ENCODE measurements around the gene TNIK. TPM values are rescaled to one million over a fixed set of nuclear protein-coding genes. Genes with fewer than 3 reads are reported as not detected.

The TNIK gene
- total RNA-seq, 4 donors from 2014 or later = 32.9 to 52.0 (median 40.2) TPM

DNA sequence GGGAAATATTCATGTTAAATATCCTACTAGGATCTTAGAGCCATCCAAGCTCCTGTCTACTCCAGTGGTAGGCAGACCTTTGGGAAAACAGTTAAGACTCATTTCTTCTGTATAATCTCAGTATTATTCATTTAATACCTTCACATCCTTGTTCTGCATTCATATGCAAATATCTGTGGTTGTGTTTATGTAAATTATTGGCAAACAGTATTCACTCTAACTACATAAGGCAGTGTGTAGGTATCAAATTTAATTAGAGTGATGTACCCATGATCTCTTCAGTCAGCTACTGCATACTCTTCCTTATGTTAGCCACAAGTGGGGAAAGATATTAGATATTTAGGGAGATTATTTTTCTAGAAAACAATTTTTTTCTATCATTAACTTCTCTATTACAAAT lies 232.8 kb downstream of the TNIK start:
- Histone ChIP-seq H3K9me3 (no peaks in the 10 kb centered on the region), H3K4me1 (no peaks in the 10 kb centered on the region), H3K27ac (no peak overlapping the region), H3K36me3 (no peaks in the 10 kb centered on the region), H3K27me3 (no peaks in the 10 kb centered on the region), H3K4me3 (no peak overlapping the region)
- TF ChIP-seq, protein P1, sequence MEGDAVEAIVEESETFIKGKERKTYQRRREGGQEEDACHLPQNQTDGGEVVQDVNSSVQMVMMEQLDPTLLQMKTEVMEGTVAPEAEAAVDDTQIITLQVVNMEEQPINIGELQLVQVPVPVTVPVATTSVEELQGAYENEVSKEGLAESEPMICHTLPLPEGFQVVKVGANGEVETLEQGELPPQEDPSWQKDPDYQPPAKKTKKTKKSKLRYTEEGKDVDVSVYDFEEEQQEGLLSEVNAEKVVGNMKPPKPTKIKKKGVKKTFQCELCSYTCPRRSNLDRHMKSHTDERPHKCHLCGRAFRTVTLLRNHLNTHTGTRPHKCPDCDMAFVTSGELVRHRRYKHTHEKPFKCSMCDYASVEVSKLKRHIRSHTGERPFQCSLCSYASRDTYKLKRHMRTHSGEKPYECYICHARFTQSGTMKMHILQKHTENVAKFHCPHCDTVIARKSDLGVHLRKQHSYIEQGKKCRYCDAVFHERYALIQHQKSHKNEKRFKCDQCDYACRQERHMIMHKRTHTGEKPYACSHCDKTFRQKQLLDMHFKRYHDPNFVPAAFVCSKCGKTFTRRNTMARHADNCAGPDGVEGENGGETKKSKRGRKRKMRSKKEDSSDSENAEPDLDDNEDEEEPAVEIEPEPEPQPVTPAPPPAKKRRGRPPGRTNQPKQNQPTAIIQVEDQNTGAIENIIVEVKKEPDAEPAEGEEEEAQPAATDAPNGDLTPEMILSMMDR (IDR thresholded peaks at IDR 0.05) = no peak
- TF ChIP-seq POLR2A (IDR thresholded peaks at IDR 0.05) = no peak
- no peak for TF ChIP-seq EP300 (IDR thresholded peaks at IDR 0.05; ENCODE audit: low read depth)
- TF ChIP-seq POLR2AphosphoS5 (IDR thresholded peaks at IDR 0.05) = no peak
- DNase-seq = no peak
- in situ Hi-C loops (cut with MboI; ENCODE audit: low pct_ligation_motif_present in 1 of 4, low pct_unique_long_range_greater_than_20kb in 1 of 4, low sequenced_read_pairs in 3 of 4) = no loop called here
- intact Hi-C loops (cut with DNase I; ENCODE audit: low total_unique reads) = no loop called here

DNA sequence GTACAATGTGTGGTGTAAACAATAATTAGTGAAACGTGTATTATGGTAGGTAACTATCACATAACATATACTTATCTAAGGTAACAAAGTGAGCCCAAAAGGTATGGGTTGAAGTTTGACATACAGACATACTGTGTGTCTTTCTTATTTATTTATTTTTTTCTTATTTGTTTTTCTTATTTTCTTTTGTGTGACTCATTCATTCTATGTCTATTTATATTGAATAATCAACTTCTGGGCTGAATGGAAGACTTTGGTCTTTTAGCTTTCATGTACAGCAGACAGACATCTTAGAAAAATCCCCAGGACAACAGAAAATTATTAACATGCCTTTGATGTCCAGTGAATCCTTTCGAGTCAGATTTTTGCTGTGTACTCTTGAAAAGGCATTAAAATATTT lies 233.4 kb downstream of the TNIK start:
- TF ChIP-seq POLR2AphosphoS5 (IDR thresholded peaks at IDR 0.05) (no peak), EP300 (IDR thresholded peaks at IDR 0.05; ENCODE audit: low read depth) (no peak), POLR2A (IDR thresholded peaks at IDR 0.05) (no peak)
- TF ChIP-seq, protein P1 (IDR thresholded peaks at IDR 0.05) = no peak
- in situ Hi-C loops (cut with MboI; ENCODE audit: low pct_ligation_motif_present in 1 of 4, low pct_unique_long_range_greater_than_20kb in 1 of 4, low sequenced_read_pairs in 3 of 4) = no loop called here
- DNase-seq = no peak
- H3K27me3 ChIP-seq = no peaks in the 10 kb centered on the region
- no peaks in the 10 kb centered on the region for H3K36me3 ChIP-seq
- H3K9me3 ChIP-seq = no peaks in the 10 kb centered on the region
- intact Hi-C loops (cut with DNase I; ENCODE audit: low total_unique reads) = no loop called here
- WGBS, 2 donors (ENCODE audit: low coverage in 1 of 2) = 87 to 94% methylated on average over 2 of the region's 2 CpGs
- no peak overlapping the region for H3K4me3 ChIP-seq
- no peak overlapping the region for H3K27ac ChIP-seq
- peaks cover 0 to under 1% (median 0%) of the 10 kb centered on the region in 4 donors for H3K4me1 ChIP-seq

DNA sequence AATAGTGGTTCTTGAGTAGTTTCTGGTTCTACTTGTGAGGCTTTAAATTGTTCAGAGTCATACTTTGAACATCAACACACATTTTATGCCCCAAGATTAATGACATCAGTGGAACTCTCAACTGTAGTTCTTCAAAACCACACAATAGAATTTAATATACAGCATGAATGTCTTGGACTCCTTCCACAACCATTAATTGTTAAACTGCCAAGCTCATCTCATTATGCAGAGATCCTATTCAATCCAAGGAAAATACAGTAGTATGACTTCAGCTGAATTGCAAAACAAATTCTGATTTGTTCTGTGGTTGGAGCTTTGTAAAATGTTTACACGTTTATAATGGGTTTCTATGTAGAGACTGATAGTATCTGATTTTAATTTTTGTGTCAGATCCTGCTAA lies 234.5 kb downstream of the TNIK start:
- no peaks in the 10 kb centered on the region for H3K27me3 ChIP-seq
- H3K4me1 ChIP-seq = peaks cover 0 to 9% (median 1%) of the 10 kb centered on the region in 4 donors
- intact Hi-C loops (cut with DNase I; ENCODE audit: low total_unique reads) = no loop called here
- WGBS, 2 donors (ENCODE audit: low coverage in 1 of 2) = 87 to 92% methylated on average over 1 of the region's 1 CpG
- no peak overlapping the region for H3K4me3 ChIP-seq
- in situ Hi-C loops (cut with MboI; ENCODE audit: low pct_ligation_motif_present in 1 of 4, low pct_unique_long_range_greater_than_20kb in 1 of 4, low sequenced_read_pairs in 3 of 4) = no loop called here
- H3K27ac ChIP-seq = no peak overlapping the region
- H3K9me3 ChIP-seq = no peaks in the 10 kb centered on the region
- DNase-seq = no peak
- TF ChIP-seq EP300 (IDR thresholded peaks at IDR 0.05; ENCODE audit: low read depth) = no peak
- no peak for TF ChIP-seq POLR2AphosphoS5 (IDR thresholded peaks at IDR 0.05)
- no peak for TF ChIP-seq POLR2A (IDR thresholded peaks at IDR 0.05)
- TF ChIP-seq, protein P1 (IDR thresholded peaks at IDR 0.05) = no peak
- H3K36me3 ChIP-seq = no peaks in the 10 kb centered on the region

DNA sequence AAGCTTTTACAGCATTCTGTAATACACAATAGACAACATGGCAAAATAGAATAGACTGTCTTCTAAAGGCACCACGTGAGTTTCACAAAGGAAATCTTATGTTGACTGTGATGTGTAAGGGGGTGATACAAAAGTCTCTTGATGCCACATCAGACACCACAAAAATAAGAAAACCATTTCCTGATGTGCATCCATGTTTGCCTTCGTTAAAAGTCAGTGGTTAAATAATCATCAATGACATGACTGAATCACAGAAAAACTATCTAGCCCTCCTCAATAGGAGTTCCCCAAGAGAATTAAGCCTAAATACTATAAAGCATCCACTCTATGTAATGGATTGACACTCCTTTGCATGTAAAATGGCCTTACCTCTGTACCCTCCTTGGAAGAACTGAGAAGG lies 235.0 kb downstream of the TNIK start:
- intact Hi-C loops (cut with DNase I; ENCODE audit: low total_unique reads) (no loop called here), in situ Hi-C loops (cut with MboI; ENCODE audit: low pct_ligation_motif_present in 1 of 4, low pct_unique_long_range_greater_than_20kb in 1 of 4, low sequenced_read_pairs in 3 of 4) (no loop called here)
- no peak overlapping the region for H3K27ac ChIP-seq
- peaks cover 0 to 9% (median 1%) of the 10 kb centered on the region in 4 donors for H3K4me1 ChIP-seq
- no peaks in the 10 kb centered on the region for H3K9me3 ChIP-seq
- H3K27me3 ChIP-seq = no peaks in the 10 kb centered on the region
- no peak for TF ChIP-seq POLR2A (IDR thresholded peaks at IDR 0.05)
- no peak for TF ChIP-seq POLR2AphosphoS5 (IDR thresholded peaks at IDR 0.05)
- no peak for TF ChIP-seq EP300 (IDR thresholded peaks at IDR 0.05; ENCODE audit: low read depth)
- TF ChIP-seq, protein P1 (IDR thresholded peaks at IDR 0.05) = no peak
- H3K4me3 ChIP-seq = no peak overlapping the region
- 82 to 89% methylated on average over 2 of the region's 2 CpGs for WGBS, 2 donors (ENCODE audit: low coverage in 1 of 2)
- H3K36me3 ChIP-seq = no peaks in the 10 kb centered on the region
- no peak for DNase-seq
